ENCODE results near the gene IGSF1.
"Not testable (repeated sequence)": the region's sequence is repeated elsewhere in the genome, so short reads cannot be mapped to it uniquely, and the experiment has no call there.

The IGSF1 gene

DNA sequence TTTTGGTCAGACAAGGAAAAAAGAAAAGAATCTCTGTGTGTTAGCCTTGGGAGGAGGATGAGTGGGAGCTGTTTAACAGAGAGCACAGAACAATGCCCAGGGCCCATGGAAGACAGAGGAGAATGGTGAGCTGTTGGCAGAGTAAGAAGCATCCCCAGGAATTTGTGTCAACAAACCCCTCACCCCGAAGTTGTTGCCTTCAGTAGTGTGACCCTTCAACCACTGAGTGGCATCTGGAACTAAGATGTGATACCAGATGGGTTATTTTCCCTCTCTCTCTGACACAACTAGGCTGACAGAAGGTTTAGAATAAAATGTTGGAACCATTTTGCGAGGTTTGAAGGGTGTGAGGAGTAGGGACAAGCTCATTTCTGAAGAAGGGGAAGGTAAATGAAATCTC lies 25.1 kb downstream of the IGSF1 start:
- DNase-seq = peak; percentile 5

- no peak for DNase-seq
Observed at GRCh38 chrX:131262738-131263679, 26.1 kb downstream of the IGSF1 start.

GRCh38 chrX:131262200-131262599 lies 26.9 kb downstream of the IGSF1 start:
- DNase-seq = peak; percentile 90

DNA sequence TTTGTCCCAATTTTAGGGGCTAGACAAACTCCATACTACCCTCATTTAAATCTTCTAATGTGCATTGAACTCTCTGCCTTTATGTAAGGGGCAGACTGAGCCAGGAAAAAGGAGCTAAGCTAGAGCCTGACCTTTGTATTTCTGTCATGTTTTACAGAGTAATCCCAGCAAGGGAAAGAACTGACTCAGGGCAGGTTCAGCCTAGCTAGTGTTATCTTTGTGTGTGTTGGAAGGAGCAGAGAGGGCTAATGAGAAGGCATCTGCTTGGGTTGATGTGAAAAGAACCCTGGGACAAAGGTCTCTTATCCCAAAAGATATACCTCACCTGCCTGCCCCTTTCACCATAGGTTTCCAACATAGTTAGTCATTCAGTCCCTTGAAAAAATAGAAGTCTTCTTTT lies 31.7 kb downstream of the IGSF1 start:
- no peak for DNase-seq

GRCh38 chrX:131250984-131251738 lies 37.9 kb downstream of the IGSF1 start:
- not testable (repeated sequence) for DNase-seq

DNA sequence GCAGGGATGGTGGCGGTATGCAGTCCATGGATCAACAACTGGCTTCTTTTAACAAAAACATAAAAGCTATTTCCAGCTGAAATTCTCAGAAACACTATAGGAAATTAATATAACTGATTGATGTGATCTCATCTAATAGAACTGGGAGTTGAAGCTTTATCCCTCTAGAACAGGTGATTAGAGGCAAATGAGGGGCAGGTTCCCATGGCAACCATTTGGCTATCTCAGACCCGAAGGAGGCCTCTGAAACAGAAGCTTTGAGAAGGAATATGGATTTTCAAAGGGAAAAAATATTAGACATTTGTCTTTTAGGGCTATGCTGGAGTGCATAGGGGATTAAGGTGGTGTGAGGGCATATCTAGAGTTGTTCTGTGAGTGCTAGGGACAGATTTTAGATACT lies 50.0 kb downstream of the IGSF1 start:
- DNase-seq = no peak

DNA sequence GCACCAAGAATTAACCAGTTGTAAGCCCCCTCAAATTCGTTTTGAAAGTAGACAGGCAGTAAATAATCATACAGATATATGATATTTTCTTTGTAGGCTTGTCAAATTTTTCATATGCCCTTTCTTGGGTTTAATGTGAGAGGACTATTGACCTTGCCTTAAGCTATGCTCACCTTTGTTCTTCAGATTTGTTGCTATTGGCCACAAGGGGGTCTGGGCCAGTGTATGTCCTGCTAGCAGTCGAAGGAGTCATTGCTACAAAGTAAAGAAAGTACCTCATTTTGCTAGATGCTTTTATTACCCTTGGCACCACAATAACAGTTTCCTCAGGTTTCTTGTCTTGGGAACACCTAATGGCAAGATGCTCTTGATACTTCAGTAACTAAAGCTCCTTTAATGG lies 51.7 kb downstream of the IGSF1 start:
- DNase-seq = no peak

- no peak for DNase-seq
Observed at GRCh38 chrX:131235768-131236545, 53.1 kb downstream of the IGSF1 start.

- no peak for DNase-seq
Observed at GRCh38 chrX:131227608-131228007, 61.5 kb downstream of the IGSF1 start.

DNA sequence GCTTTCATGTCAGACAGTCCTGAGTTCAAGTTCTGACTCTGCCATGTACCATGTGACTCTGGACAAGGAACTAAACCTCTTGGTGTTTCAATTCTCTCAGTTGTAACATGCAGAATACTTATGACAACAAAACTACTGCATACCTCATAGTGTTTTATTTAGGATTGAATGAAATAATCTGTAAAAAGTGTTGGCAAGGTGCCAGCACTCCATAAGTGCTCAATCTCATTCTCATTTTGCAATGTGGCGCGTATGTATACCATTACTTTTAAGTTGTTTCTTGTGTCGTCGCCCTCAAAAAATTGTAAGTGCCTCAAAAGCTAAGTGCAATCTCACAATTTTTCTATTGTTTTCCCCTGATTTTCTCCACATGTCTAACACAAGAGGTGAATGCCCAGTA lies 62.5 kb downstream of the IGSF1 start:
- DNase-seq = no peak

GRCh38 chrX:131225078-131225477 lies 64.0 kb downstream of the IGSF1 start:
- DNase-seq = no peak
